GM19452 (cell line): ENCODE results near the gene ZNF705A.
"Not testable (repeated sequence)": the region's sequence is repeated elsewhere in the genome, so short reads cannot be mapped to it uniquely, and the experiment has no call there.

Source experiments
- ATAC-seq: cut with Tn5 transposase; IDR thresholded peaks from one replicate; pipeline ENCODE4 v1.9.1; 2021; ENCODE audit not compliant: unreplicated experiment

ZNF705A gene

GRCh38 chr12:8183346-8183745, 26.5 kb downstream of the ZNF705A start:
- ATAC-seq: not testable (repeated sequence)

- not testable (repeated sequence) for ATAC-seq
Observed at GRCh38 chr12:8184206-8184605, 27.4 kb downstream of the ZNF705A start.

GRCh38 chr12:8188088-8188487, 31.3 kb downstream of the ZNF705A start:
- ATAC-seq: not testable (repeated sequence)

GRCh38 chr12:8197685-8198308, 41.0 kb downstream of the ZNF705A start:
- ATAC-seq: not testable (repeated sequence)

- ATAC-seq: not testable (repeated sequence)
Observed at GRCh38 chr12:8218711-8219382, 62.0 kb downstream of the ZNF705A start.

GRCh38 chr12:8221375-8221774, 64.6 kb downstream of the ZNF705A start:
- not testable (repeated sequence) for ATAC-seq

- not testable (repeated sequence) for ATAC-seq
Observed at GRCh38 chr12:8221844-8222243, 65.0 kb downstream of the ZNF705A start.

DNA sequence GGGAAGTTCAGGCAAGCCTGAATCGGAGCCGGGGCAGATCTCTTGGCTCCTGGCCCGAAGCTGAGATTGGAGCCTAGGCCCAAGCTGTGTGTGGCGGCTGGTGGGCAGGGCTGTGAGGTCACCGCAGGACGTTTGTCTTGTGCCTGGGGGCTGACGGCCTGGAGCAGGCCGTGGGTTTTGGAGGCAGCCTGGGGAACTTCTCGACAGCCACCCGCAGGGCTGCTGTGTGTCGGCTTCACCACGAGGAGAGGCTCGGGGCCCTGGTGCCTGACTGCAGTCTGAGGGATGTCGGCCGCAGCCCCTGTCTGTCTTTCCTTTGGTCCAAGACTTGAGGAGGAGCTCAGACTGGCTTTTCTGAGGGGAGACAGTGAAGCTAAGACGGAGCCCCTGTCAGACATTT, 65.5 kb downstream of the ZNF705A start:
- not testable (repeated sequence) for ATAC-seq

- not testable (repeated sequence) for ATAC-seq
Observed at GRCh38 chr12:8223646-8224045, 66.8 kb downstream of the ZNF705A start.

- ATAC-seq: not testable (repeated sequence)
Observed at GRCh38 chr12:8224782-8225181, 68.0 kb downstream of the ZNF705A start.

GRCh38 chr12:8226355-8226754, 69.5 kb downstream of the ZNF705A start:
- no peak for ATAC-seq

DNA sequence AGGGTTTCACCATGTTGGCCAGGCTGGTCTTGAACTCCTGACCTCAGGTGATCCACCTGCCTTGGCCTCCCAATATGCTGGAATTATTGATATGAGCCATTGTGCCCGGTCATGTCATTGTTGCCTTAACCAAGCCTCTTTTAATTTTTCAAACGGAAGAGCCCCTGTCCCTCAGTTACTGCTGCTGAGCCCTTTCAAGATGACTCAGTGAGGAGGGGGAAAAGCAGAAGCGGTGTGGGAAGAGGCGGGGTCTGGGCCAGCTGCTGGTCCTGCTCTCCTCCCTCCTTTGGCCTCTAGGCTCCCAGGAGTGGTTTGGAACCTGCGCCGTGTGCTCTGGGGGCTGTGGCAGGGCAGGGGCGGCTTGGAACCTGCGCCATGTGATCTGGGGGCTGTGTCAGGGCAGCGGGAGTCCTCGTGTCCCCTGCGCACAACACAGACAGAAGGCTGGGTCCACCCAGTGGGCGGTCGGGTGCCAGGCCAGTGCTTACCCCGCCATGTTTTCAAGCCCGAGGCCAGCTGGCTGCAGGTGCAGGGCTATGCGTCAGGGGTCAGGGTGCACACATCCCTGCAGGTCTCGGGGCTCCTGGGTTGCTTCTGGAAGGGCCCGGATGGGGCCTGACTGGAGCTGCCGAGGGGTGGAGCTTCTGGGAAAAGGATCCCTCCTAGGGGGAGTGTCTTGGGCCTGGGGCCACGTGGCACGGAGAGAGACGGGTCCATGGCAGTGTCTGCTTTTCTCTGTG, 70.3 kb downstream of the ZNF705A start, which contains the start of gene FAM90A1:
Gene FAM90A1, minus strand, starts transcription at position 627 of the 740 bp plus-strand sequence. CDS start 2,786 bp downstream, outside the sequence.
- not testable (repeated sequence) for ATAC-seq

DNA sequence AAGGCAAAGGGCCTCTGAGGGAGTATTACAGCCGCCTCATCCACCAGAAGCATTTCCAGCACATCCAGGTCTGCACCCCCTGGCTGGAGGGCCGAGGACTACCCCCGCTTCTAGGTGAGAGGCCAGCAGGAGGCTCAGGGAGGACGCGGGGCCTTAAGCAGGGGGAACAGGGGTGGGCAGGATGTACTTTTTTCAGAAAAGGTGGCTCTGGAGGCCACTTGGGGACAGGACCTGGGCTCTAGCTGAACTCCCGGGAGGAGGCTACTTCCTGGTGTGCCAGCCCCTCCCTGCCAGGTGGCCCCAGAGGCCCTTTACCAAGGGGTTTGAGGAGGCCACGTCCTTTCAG, 70.9 kb downstream of the ZNF705A start:
- ATAC-seq: not testable (repeated sequence)

DNA sequence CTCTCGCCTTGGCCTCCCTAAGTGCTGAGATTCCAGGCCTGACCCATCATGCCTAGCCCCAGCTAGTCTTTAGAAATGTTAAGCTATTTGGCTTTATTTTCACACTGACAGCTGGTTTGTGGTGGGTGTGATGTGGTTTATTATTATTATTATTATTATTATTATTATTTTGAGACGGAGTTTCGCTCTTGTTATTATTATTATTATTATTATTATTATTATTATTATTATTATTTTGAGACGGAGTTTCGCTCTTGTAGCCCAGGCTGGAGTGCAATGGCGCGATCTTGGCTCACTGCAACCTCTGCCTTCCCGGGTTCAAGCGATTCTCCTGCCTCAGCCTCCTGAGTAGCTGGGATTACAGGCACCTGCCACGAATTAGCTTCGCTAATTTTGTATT, 71.8 kb downstream of the ZNF705A start:
- not testable (repeated sequence) for ATAC-seq

DNA sequence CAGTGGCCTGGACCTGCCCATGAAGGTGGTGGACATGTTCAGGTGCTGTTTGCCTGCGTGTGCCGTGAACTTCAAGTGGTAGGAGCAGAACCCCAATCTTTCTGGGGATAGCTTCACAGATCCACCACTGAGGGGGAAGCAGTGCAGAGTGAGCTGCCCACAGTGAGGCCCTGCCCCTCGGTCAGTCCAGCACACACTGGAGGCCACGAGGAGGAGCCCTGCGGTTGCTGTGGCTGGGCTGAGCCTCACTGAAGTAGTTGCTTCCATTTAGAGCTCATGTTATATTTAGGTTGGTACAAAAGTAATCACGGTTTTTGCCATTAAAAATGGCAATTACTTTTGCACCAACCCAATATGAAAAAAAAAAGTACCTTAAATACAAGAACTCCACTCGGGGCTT, 72.7 kb downstream of the ZNF705A start:
- not testable (repeated sequence) for ATAC-seq
